GM18858 (cell line): ENCODE data around the gene SPATA20.

Experiments used
- ATAC-seq: cut with Tn5 transposase; IDR thresholded peaks from one replicate; pipeline ENCODE4 v1.9.1; 2021; ENCODE audit not compliant: unreplicated experiment

Gene SPATA20

DNA sequence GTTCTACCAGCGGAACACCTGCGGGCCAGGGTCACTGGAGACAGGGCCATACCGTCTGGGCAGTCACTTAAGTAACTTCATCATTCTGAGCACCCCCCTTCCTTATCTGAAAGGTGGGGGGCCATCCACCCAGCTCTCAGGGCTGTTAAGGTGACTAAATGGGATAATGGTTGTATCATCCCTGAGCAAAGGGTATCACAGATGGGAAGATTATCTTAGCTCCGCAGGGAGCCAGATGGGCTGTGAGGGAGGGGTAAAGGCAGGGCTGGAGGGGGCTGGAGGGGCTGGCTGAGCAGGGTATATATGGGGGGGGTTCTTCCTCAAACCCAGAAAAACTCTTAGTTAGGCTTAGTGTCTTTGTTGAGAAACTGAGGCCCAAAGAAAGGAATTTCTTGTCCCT is 10.7 kb downstream of the SPATA20 start:
- ATAC-seq = no peak

DNA sequence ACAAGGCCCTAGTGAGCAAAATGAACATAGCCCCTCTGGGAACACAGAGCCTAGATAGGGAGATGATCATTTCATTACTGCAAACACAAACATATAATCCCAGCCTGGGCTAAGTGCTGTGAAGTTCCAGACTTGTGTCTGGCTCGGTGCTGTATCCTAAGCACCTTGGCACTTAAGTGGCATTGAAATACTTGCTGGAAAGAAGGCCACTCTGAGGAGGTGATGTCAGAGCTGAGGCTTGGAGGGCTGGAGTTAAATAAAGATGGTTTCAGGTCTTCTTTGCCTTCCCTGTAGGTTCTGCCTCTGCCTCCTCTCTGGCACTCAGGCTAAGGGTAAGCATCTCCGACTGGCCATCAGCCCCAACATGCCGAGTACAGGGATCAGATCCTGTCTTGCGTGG is 11.1 kb downstream of the SPATA20 start:
- ATAC-seq = no peak

DNA sequence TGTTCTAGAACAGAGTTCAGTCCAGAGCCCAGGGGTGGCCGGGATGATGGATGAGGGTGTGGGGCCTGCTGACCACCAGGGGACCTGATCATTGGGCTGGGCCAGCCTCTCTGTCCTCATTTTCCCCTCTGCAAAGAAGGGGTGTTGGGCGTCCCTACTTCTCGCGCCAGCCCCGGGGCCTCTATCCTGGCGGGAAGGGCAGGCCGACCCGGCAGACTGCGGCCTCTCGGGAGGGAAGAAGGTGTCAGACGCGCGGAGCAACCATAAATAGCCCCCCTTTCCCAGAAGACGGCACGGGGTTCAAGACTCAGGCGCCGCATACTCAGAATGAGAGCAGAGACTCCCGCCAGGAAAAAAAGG is 11.6 kb downstream of the SPATA20 start:
- ATAC-seq = no peak

DNA sequence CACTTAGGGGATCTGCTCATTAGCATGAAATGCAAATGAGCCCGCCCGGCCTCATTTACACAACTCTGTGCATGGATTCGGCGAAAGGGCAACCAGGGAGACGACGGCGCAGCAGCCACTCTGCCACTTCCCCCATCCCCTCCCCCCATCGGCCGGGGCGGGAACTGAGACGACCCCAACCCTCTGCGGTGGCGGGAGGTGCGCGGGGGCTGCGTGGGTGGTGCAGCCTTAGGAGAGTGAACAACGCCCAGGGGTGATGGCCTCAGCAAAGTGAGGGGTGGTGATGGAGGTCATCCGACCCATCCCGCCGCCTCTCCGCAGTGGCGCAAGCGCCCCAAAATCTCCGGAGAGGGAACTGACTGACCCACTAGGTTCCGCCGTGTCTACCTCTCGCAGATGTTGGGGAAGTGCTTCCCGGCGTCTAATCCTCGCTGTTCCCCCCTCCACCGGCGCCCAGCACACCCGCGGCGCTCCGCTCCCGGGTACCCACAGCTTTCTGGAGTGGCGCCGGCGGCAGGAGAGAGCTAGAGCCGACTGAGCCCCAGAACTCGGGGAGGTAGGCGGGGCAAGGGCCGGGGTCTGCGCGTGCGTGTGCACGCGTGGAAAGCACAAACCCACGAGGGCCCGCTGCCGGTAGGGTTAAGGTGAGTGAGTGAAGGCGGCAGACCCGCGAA is 12.1 kb downstream of the SPATA20 start:
- ATAC-seq = no peak

GRCh38 chr17:50559674-50560184 is 12.8 kb downstream of the SPATA20 start:
- no peak for ATAC-seq

DNA sequence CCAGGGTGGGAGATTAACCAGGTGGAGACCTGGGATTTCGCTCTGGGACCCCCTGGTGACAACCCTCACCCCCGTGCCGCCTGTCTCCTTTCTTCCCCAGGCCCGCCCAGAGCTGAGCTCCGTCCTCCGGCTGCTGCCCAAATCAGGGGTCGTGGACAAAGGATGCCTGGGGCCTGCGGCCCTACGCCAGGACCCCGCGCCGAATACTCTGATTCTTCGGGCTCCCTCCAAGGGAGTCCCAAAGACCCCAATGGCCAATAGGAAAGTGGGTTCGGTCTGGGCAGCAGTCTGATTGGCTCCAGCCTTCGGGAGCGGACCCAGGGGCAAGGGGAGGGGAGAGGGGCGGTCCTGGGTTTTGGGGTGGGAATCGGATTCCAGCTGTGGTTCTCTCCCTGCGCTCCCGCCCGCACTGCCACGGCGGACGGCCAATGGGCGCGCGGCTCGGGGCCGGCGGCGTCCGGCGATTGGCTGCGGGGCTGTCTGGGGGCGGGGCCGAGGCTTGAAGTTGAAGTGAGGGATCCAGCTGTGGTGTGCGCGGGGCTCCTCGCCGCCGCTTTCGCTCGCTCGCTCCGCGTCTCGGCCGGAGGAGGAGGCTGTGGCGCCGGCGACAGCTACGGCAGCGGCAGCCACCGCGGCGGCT is 13.3 kb downstream of the SPATA20 start, which contains the start of gene CACNA1G:
TSS of gene CACNA1G (plus strand) at position 531 of the 640 bp plus-strand sequence. CDS start 745 bp downstream, outside the sequence.
- ATAC-seq = peak; percentile 88

- ATAC-seq = no peak
Observed at GRCh38 chr17:50560931-50561745, 14.2 kb downstream of the SPATA20 start.

DNA sequence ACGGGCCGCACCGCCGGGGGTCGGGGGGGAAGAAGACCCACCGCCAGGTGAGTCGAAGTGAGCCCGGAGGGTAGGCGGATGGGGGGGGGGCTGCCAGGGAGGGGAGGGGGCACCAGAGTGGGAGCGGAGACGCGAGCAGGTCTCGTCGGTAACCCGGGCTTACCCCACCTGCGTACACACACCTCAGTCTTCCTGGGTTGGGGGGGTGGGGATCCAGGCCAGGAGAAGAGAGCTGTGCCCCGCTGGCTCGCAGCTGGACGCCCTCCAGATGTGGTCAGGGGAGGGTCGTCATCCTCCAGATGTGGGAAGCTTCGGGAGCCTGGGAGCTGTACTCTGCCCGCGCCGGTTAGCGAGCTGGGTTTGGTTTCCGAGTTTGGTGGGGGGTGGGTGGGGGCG is 14.8 kb downstream of the SPATA20 start:
- ATAC-seq = no peak

- ATAC-seq = no peak
Observed at GRCh38 chr17:50562242-50563091, 15.5 kb downstream of the SPATA20 start.

- ATAC-seq = no peak
Observed at GRCh38 chr17:50563092-50563511, 16.1 kb downstream of the SPATA20 start.

DNA sequence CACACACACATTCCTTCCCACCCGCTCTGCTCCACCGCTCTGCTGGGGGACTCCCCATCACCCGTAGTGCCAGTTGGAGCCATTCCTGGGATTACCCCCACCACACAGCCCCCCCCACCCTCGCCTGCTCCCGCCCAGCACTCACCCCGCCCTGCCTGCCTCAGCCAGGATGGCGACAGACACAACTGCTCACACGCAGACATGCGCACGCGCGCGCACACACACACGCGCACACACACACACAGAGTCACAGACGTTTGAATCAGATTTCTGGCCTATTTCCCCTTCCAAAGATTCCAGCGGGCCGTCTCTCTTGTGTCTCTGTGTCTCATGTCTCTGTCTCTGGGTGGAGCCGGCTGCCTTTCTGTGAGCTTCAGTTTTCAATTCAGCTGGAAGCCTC is 17.9 kb downstream of the SPATA20 start:
- no peak for ATAC-seq

- no peak for ATAC-seq
Observed at GRCh38 chr17:50565402-50566350, 18.7 kb downstream of the SPATA20 start.

GRCh38 chr17:50566886-50567285 is 19.9 kb downstream of the SPATA20 start:
- no peak for ATAC-seq

DNA sequence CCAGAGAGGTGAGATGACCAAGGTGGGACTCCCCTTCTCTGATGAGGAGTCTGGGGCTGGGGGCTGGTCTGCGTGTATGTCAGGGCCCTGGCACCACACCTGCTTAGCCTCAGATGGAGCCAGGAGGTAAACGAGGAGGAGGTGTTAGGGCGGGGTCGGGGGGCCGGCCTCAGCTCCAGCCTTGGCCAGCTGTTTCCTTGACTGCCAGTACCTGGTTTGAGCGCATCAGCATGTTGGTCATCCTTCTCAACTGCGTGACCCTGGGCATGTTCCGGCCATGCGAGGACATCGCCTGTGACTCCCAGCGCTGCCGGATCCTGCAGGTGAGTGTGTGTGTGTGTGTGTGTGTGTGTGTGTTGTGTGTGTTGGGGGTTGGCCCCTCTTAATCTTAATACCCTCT is 21.7 kb downstream of the SPATA20 start:
- no peak for ATAC-seq

- no peak for ATAC-seq
Observed at GRCh38 chr17:50569592-50569991, 22.6 kb downstream of the SPATA20 start.

- ATAC-seq = no peak
Observed at GRCh38 chr17:50570032-50570431, 23.1 kb downstream of the SPATA20 start.

GRCh38 chr17:50570528-50570927 is 23.6 kb downstream of the SPATA20 start:
- no peak for ATAC-seq

DNA sequence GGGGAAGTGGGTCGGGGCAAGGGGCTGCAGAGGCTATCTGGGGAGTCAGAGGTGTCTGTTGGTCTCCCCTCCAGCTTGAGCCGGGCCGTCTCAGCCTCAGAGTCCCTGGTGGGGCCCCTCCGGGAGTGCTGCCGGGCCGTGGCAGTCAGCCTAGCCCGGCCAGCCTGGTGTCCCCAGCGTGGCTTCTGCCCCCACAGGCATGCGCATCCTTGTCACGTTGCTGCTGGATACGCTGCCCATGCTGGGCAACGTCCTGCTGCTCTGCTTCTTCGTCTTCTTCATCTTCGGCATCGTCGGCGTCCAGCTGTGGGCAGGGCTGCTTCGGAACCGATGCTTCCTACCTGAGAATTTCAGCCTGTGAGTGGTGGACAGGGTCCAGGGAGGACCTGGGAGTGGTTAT is 24.7 kb downstream of the SPATA20 start:
- ATAC-seq = no peak

GRCh38 chr17:50572541-50572940 is 25.6 kb downstream of the SPATA20 start:
- ATAC-seq = no peak
